ENCODE measurements around the gene CORO1C. TPM values are rescaled to one million over a fixed set of nuclear protein-coding genes. Genes with fewer than 3 reads are reported as not detected.

Gene CORO1C
- total and polyA plus RNA-seq, 2 donors (not counting 3 experiments of a cell fraction or from before 2014, with no cell fraction given): 150 to 240 TPM

DNA sequence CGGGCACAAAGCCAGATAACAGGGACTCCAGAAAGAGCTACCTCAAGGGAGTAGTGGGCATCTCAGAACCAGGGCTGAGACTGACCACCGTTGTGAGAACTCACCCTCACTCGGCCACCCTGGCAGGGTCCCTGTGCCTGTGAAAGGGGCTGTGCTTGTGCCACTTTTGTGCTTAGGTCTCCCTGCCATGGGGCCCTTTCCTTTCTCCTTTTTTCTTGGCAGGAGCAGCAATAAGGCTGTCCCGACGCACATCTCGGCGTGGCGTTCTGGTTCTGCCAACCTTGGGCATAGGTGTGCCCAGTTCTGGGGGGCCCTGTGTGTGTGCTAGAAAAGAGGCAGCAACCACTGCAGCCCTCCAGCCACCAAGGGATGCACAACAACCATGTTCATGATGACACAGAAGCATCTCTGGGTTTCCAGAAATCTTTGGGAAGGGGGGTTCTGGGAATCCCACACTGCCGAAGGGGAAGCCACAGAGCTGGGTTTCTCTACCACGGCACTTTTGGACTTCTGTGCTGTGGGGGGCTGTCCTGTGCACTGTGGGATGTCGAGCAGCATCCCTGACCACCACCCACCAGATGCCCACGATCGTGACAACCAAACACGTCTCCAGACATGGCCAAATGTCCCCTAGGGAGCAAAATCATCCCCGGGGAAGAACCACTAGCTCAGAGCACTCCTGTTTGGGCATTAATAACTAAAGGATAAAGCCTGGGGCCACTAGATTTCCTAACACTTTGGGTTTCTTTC is 120.3 kb downstream of the CORO1C start:
- no peak overlapping the region for H3K27ac ChIP-seq (ENCODE audit: insufficient read depth, low read depth, low read length)

More for the DNA sequence above, 120.3 kb downstream of the CORO1C start:
- no peaks in the 10 kb centered on the region for H3K36me3 ChIP-seq (ENCODE audit: control insufficient read depth in 2 of 2, extremely low read depth in 1 of 2, insufficient read depth in 2 of 2, low read length in 2 of 2)
- no peaks in the 10 kb centered on the region for H3K79me2 ChIP-seq (ENCODE audit: control insufficient read depth, insufficient read depth, low read length)
- H3K9ac ChIP-seq (replicated peaks; ENCODE audit: extremely low read depth, insufficient read depth, low read length): no peak overlapping the region
- BruUV-seq (replicated peaks): no TSS peak
- CTCF ChIA-PET: interaction anchor here (1.2 kb wide), 2 partner anchors 49 to 340 kb away, joined by 3 to 4 read pairs; partner anchors contain the start of gene ISCU
- FAIRE-seq: no peak
- no peaks in the 10 kb centered on the region for H3K27me3 ChIP-seq (ENCODE audit: control insufficient read depth in 2 of 2, insufficient read depth in 2 of 2, low read length in 2 of 2)
- H3K4me2 ChIP-seq (ENCODE audit: insufficient read depth, low read length): no peak overlapping the region
- H3K4me3 ChIP-seq (replicated peaks in 1 of 3; ENCODE audit: insufficient read depth in 1 of 3, low read depth in 1 of 3, low read length in 3 of 3): no peak overlapping the region
- POLR2A ChIA-PET: interaction anchor here (0.6 kb wide), 1 partner anchor 26 kb away, joined by 3 read pairs; no protein-coding TSS in a partner anchor
- intact Hi-C loops (cut with micrococcal nuclease) (no loop called here), dilution Hi-C loops (cut with MboI; ENCODE audit: extremely low pct_ligation_motif_present, low sequenced_read_pairs) (no loop called here)
- H4K20me1 ChIP-seq (replicated peaks; ENCODE audit: control insufficient read depth, extremely low read depth, insufficient read depth, low read length): no peaks in the 10 kb centered on the region
- no peak overlapping the region for H2AFZ ChIP-seq (ENCODE audit: low read depth, low read length)
- H3K9me1 ChIP-seq (replicated peaks; ENCODE audit: control insufficient read depth, extremely low read depth, insufficient read depth, low read length): no peaks in the 10 kb centered on the region
- DNase-seq (ENCODE audit: low read depth, low spot score): no peak
- no peak for TF ChIP-seq POLR2AphosphoS5 (IDR thresholded peaks at IDR 0.05; ENCODE audit: insufficient read depth, low read depth, low read length)
- no peak for TF ChIP-seq FOS (IDR thresholded peaks at IDR 0.05; ENCODE audit: borderline replicate concordance, insufficient read depth, low read length)
- no peak for TF ChIP-seq GATA2 (IDR thresholded peaks at IDR 0.05; ENCODE audit: insufficient read depth, insufficient read length, low read depth, low read length)
- no peak for TF ChIP-seq EZH2 (IDR thresholded peaks at IDR 0.05; ENCODE audit: borderline replicate concordance, low read depth, low read length, severe bottlenecking)
- TF ChIP-seq MYC (IDR thresholded peaks at IDR 0.05; ENCODE audit: low read depth, low read length): no peak
- no peak for TF ChIP-seq CTCF (IDR thresholded peaks at IDR 0.05; ENCODE audit: extremely low read depth in 1 of 2, insufficient read depth in 1 of 2, low read depth in 1 of 2, low read length in 2 of 2)
- TF ChIP-seq POLR2A (IDR thresholded peaks at IDR 0.05; ENCODE audit: low read depth, low read length): no peak
- TF ChIP-seq MAX (IDR thresholded peaks at IDR 0.05; ENCODE audit: insufficient read depth, insufficient read length): no peak
- no peak for TF ChIP-seq JUN (IDR thresholded peaks at IDR 0.05; ENCODE audit: borderline replicate concordance, insufficient read depth, insufficient read length, low read depth)
- H3K4me1 ChIP-seq (ENCODE audit: control insufficient read depth, extremely low read depth, insufficient read depth, low read length): no peaks in the 10 kb centered on the region
- no peaks in the 10 kb centered on the region for H3K9me3 ChIP-seq (replicated peaks; ENCODE audit: control insufficient read depth, insufficient read depth, low read length)

Measured in endothelial cell of umbilical vein (primary cell).